ENCODE measurements around the gene STXBP5. TPM values are rescaled to one million over a fixed set of nuclear protein-coding genes. Genes with fewer than 3 reads are reported as not detected.

STXBP5 gene
- total RNA-seq, 2 donors from 2014 or later = 45.8 to 52.3 TPM

GRCh38 chr6:147257760-147258159, 53.5 kb downstream of the STXBP5 start:
- H3K27me3 ChIP-seq = no peaks in the 10 kb centered on the region
- no peak overlapping the region for H3K9ac ChIP-seq (ENCODE audit: low read depth in 2 of 2, low read length in 2 of 2)
- H3K36me3 ChIP-seq = no peaks in the 10 kb centered on the region
- H3K27ac ChIP-seq = no peak overlapping the region
- H3K9me3 ChIP-seq = no peaks in the 10 kb centered on the region
- no peak overlapping the region for H3K4me3 ChIP-seq
- no peak for DNase-seq
- no peaks in the 10 kb centered on the region for H3K4me1 ChIP-seq
- intact Hi-C loops (cut with DNase I) = no loop called here
- no peak for TF ChIP-seq CTCF (IDR thresholded peaks at IDR 0.05)

- H3K27ac ChIP-seq = no peak overlapping the region
- TF ChIP-seq CTCF (IDR thresholded peaks at IDR 0.05) = no peak
- DNase-seq = no peak
- intact Hi-C loops (cut with DNase I) = no loop called here
- no peak overlapping the region for H3K4me3 ChIP-seq
- no peaks in the 10 kb centered on the region for H3K4me1 ChIP-seq
- no peaks in the 10 kb centered on the region for H3K27me3 ChIP-seq
- H3K9ac ChIP-seq (ENCODE audit: low read depth in 2 of 2, low read length in 2 of 2) = no peak overlapping the region
- no peaks in the 10 kb centered on the region for H3K36me3 ChIP-seq
- no peaks in the 10 kb centered on the region for H3K9me3 ChIP-seq
Observed at GRCh38 chr6:147260091-147260490, 55.9 kb downstream of the STXBP5 start.

GRCh38 chr6:147262946-147263345, 58.7 kb downstream of the STXBP5 start:
- peak overlapping the region; percentile 34 for H3K27ac ChIP-seq

GRCh38 chr6:147266821-147267220, 62.6 kb downstream of the STXBP5 start:
- H3K9me3 ChIP-seq = no peaks in the 10 kb centered on the region
- H3K27ac ChIP-seq = no peak overlapping the region
- DNase-seq = no peak
- no peaks in the 10 kb centered on the region for H3K4me1 ChIP-seq
- no peak for TF ChIP-seq CTCF (IDR thresholded peaks at IDR 0.05)
- H3K36me3 ChIP-seq = no peaks in the 10 kb centered on the region
- no peak overlapping the region for H3K9ac ChIP-seq (ENCODE audit: low read depth in 2 of 2, low read length in 2 of 2)
- intact Hi-C loops (cut with DNase I) = no loop called here
- H3K27me3 ChIP-seq = no peaks in the 10 kb centered on the region
- H3K4me3 ChIP-seq = no peak overlapping the region

More at GRCh38 chr6:147262946-147263345, 58.7 kb downstream of the STXBP5 start:
- no peak for TF ChIP-seq CTCF (IDR thresholded peaks at IDR 0.05)
- no peak overlapping the region for H3K4me3 ChIP-seq
- no peaks in the 10 kb centered on the region for H3K4me1 ChIP-seq
- no peaks in the 10 kb centered on the region for H3K9me3 ChIP-seq
- H3K9ac ChIP-seq (ENCODE audit: low read depth in 2 of 2, low read length in 2 of 2) = no peak overlapping the region
- H3K27me3 ChIP-seq = no peaks in the 10 kb centered on the region
- no peak for DNase-seq
- no peaks in the 10 kb centered on the region for H3K36me3 ChIP-seq
- intact Hi-C loops (cut with DNase I) = no loop called here

- Histone ChIP-seq H3K4me1 (no peaks in the 10 kb centered on the region), H3K4me3 (no peak overlapping the region), H3K27me3 (no peaks in the 10 kb centered on the region), H3K9me3 (no peaks in the 10 kb centered on the region), H3K9ac (ENCODE audit: low read depth in 2 of 2, low read length in 2 of 2) (no peak overlapping the region), H3K36me3 (no peaks in the 10 kb centered on the region), H3K27ac (no peak overlapping the region)
- no peak for DNase-seq
- intact Hi-C loops (cut with DNase I) = no loop called here
- no peak for TF ChIP-seq CTCF (IDR thresholded peaks at IDR 0.05)
Observed at GRCh38 chr6:147267658-147268057, 63.4 kb downstream of the STXBP5 start.

- H3K36me3 ChIP-seq = no peaks in the 10 kb centered on the region
- intact Hi-C loops (cut with DNase I) = no loop called here
Observed at GRCh38 chr6:147268254-147268653, 64.0 kb downstream of the STXBP5 start.

More at GRCh38 chr6:147268254-147268653, 64.0 kb downstream of the STXBP5 start:
- Histone ChIP-seq H3K9me3 (no peaks in the 10 kb centered on the region), H3K9ac (ENCODE audit: low read depth in 2 of 2, low read length in 2 of 2) (no peak overlapping the region), H3K27ac (no peak overlapping the region), H3K4me1 (no peaks in the 10 kb centered on the region), H3K27me3 (no peaks in the 10 kb centered on the region), H3K4me3 (no peak overlapping the region)
- no peak for TF ChIP-seq CTCF (IDR thresholded peaks at IDR 0.05)
- no peak for DNase-seq

All from colonic mucosa (tissue), 4 donors.